HG03103 (cell line): ENCODE data around the gene TAS1R3.
"Not testable (repeated sequence)": the region's sequence is repeated elsewhere in the genome, so short reads cannot be mapped to it uniquely, and the experiment has no call there.

ENCODE experiments used
- ATAC-seq: cut with Tn5 transposase; IDR thresholded peaks from one replicate; pipeline ENCODE4 v1.9.1; 2021; ENCODE audit warnings: low read depth; ENCODE audit not compliant: unreplicated experiment

Gene TAS1R3

DNA sequence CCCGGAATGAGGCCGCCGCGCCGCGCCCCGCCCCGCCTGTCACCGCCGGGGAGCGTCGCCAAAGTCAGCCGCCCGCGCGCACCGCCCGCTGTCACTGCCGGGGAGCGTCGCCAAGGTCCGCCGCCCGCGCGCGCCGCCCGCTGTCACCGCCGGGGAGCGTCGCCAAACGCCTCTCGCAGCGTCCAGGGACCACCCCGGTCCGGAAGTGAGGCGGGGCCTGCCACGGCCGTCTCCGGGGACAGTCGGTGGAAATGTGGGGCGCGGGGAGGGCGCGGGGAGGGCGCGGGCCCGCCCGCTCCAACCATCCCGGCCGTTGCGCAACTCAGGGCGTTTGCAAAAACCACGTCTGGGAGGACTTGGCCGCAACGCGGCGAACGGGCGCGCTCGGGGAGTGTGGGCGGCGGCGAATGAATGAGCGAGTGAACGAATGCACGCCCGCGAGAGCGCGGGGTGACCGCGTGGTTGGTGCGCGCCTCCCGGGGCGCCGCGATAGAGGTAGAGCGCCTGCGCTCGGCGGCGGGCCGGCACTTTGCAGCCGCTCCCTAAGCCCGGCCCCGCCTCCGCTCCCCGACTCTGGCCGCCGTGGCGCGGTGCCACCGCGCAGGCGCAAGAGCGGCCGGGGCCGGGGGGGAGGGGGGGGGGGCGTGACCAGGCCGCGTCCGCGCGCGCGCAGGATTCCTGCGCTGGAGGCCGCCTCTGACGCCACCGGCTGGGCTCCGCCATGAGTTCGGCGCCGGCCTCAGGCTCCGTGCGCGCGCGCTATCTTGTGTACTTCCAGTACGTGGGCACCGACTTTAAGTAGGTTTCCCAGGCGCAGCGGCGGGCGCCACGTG lies 22.9 kb upstream of the TAS1R3 start, which contains the start of the genes ACAP3 and PUSL1:
Gene ACAP3, minus strand, starts transcription at position 8 of the 833 bp plus-strand sequence. CDS start 115 bp downstream, outside the sequence.
Gene PUSL1, plus strand, starts transcription at position 675 of the 833 bp plus-strand sequence. Its CDS starts 47 bp downstream, at position 722.
- peak; percentile 49 for ATAC-seq

DNA sequence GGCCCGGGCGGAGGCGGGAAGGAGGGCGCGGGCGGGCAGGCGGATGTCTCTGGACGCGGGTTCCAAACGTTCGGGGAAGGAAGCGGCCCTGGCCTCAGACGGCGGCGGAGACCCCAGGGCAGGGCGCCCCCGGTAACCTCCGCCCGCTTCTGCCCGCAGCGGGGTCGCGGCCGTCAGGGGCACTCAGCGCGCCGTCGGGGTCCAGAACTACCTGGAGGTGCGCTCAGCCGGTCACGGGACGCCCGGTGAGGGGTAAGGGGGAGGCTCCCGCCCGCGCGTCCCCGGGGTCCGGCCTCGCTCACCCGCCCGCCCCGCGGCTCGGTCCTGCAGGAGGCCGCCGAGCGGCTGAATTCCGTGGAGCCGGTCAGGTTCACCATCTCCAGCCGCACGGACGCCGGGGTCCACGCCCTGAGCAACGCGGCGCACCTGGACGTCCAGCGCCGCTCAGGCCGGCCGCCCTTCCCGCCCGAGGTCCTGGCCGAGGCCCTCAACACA lies 22.3 kb upstream of the TAS1R3 start:
- ATAC-seq, result no peak

DNA sequence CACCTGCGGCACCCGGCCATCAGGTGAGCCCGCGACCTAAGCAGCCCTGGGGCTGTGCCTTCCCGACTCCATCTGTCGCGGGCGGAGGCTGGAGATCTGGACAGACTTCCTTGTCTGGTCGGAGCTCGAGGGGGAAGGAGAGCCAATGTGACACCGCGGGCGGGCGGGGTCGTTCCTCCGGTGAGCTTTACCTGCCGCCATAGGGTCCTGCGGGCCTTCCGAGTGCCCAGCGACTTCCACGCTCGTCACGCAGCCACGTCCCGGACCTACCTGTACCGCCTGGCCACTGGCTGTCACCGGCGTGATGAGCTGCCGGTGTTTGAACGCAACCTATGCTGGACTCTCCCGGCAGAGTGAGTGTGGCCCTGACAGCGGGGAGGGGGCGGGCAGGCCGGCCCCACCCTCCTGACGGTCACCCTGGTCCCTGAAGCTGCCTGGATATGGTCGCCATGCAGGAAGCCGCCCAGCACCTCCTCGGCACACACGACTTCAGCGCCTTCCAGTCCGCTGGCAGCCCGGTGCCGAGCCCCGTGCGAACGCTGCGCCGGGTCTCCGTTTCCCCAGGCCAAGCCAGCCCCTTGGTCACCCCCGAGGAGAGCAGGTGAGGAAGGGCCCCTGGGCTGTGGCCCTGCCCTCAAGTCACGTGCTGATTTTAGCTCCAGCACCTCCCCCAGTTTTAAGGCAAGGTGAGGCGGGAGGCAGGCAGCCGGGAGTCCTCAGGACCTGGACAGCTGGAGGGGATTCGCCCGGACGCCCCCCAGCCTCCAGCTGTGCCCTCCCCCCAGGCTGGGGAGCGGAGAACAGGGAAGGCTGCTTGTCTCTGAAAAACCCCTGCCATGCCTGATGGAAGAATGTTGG lies 21.6 kb upstream of the TAS1R3 start:
- no peak for ATAC-seq

DNA sequence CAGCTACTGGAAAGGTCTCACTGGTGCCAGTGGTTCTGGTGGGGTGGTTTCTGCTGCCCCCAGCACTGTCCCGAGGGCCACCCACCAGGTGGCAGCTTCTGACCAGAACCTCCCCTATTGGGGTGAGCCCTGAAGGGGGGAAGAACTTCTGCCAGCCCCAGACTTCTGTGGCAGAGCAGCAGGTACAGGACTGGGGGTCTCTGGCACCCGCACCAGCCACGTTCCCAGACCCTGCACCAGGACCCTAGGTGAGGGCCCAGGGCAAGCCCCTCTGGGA lies 21.0 kb upstream of the TAS1R3 start:
- no peak for ATAC-seq

DNA sequence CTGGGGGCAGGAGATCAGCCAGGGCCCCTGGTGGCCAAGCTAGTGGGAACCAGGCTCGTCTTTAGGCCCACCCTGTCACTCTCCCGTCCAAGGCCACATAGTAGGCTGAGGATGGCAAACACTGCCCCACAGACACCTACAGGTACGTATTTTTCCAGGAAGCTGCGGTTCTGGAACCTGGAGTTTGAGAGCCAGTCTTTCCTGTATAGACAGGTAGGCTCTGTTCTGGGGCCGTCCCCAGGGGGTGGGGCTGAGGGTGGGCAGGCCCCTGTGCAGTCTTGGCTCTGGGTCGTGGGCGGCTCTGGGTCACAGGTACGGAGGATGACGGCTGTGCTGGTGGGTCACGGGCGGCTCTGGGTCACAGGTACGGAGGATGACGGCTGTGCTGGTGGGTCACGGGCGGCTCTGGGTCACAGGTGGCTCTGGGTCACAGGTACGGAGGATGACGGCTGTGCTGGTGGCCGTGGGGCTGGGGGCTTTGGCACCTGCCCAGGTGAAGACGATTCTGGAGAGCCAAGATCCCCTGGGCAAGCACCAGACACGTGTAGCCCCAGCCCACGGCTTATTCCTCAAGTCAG lies 20.5 kb upstream of the TAS1R3 start:
- ATAC-seq, result no peak

DNA sequence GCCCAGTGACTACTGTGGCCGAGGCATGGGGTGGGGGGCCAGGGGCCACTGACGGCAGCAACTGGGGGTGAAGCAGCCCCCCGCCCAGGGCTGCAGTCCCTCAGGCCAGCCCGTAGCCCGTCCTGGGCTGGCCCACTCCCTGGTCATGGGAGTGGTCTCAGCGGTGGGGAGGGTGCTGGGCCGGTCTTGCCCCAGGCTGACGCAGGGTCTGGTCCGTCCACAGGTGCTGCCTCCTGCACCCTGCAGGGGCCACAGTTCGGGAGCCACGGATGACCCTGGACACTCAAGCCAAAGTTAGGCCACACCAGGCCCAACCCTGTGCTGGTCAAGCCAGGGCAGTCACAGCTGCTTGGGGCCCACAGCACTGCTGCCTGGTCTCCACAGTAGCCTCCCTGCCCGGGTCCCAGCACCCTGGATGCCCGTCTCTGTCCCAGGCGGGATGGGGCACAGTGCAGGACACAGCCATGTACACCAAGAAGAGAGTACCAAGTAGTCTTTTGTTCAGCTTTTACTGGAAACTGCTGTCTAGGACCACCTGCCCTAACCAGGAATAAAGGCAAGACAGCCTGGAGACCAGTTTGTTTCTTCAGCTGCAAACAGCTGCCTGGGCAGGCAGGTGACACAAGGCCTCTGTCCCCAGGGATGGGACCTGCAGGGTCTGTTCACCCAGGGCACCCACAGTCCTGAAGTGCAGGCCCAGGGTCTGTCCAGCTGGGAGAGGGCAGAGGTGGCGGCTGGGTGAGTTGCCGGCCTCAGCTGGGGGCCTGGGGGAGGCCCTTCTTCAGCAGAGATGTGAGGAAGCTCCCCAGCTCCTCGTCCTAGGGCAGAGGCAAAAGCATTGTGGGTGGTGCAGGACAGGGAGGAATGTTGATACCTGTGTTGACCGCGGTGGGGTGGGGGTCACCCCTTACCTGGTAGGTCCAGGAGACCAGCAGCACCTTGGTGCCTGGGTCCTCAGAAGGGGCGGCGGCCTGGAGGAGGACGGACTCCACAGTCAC lies 19.7 kb upstream of the TAS1R3 start:
- no peak for ATAC-seq

DNA sequence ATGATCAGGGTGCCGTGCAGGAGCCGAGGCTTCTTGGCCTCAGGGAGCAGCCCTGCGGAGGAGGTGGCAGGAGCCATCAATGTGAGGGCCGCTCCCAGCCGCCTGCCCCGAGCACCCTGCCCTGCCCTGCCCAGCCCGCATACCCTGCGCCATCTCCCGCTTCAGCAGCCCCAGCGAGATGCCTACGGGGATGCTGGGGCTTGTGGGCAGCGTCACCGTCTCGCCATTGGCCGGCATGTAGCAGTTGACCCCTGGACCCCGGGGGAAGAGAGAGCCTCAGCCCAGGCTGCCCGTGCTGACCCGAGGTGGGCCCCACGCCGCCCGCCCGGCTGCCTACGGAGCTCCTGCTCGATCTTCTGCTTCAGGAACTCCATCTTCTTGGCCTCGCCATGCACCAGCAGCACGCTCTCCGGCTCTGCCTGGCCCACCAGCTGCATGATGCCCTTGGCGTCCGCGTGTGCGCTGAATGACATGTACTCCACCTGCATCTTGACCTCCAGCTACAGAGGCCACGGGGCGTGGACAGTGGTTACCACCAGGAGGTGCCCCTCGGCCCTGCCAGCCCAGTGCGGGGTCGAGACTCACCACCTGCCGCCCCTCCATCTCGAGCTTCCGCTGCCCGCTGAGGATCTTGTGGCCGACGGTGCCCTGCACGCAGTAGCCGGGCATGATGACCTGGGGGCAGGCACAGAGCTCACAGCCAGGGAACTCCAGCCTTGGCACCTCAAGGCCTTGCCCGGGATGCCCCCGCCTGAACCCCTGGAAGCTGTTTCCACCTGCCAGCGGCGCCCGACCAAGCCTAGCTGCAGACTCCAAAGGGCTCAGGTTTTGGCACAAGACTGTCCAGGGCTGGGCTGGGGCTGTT lies 18.4 kb upstream of the TAS1R3 start:
- ATAC-seq, result no peak

DNA sequence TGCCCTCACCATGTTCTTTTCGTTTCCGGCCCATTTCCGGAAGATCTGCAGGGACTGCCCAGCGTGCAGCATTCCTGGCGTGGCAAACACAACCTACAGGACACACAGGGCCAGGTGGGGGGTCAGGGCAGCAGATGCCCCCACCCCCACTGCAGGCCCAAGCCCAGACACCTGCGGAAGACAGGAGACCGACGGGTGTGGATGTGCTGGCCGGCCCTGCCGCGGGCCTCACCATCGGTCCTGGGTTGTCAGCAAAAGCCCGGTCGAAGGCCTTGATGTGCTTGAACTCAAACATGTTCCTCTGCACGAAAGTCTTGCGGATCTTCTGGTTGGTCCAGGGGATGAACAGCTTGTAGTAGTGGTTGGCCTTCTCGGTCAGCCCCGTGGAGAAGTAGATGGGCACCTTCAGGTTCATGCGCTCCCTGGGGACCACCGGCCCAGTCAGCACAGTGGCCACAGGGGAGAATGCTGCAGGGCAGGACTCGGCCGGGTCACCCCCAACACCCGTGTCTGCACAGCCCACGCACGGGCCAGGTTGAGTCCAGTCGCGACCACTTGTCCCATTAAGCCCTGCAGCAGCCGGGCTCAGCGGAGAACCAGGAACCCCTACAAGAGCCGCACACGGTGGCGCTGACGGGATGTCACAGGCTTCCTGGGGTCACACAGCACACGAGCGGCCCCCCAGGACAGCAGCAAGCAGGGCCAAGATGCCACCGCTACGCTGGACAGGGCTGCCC lies 17.4 kb upstream of the TAS1R3 start:
- ATAC-seq, result no peak

DNA sequence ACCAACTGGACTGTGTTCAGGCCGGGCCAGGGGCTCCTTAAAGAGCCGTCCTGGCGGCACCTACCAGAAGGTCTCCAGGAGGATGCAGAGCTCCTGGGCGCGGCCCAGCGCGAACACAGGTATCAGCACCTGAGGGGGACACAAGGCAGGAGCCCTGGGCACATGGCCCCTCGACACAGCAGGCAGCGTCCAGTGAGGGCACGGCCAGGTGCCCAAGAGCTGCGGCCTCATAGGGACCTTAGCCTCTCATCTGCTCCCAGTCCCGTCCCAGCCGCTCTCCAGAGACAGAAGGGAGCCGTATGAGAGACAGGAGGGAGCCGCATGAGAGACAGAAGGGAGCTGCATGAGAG lies 16.9 kb upstream of the TAS1R3 start:
- ATAC-seq, result no peak

DNA sequence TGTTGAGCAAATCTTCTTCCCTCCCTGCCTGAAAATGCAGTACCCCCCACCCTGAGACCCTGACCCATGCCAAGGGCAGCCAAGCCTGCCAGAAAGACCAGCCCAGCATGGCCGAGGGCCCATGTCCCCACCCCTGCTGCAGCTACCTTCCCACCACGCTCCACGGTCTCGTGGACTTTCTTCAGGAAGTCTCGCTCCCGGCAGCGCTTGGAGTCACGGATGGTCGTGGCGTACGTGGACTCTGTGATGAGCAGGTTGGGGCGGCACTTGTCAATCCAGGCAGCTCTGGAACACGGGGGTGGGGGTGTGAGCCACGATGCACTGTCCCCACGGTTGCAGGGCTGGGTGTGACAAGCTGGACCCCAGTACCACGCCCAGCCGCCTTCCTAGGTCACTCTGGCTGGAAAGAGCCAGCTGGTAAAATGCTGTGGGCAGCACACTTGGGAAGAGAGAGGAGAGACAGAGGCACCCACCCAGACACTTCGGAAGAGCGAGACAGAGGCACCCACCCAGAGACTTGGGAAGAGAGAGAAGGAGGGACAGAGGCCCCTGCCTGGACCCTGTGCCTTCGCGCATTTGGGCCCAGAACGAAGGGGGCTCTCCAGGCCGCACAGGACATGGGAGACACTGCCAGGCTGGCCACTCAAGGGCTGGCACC lies 16.3 kb upstream of the TAS1R3 start:
- ATAC-seq, result no peak

DNA sequence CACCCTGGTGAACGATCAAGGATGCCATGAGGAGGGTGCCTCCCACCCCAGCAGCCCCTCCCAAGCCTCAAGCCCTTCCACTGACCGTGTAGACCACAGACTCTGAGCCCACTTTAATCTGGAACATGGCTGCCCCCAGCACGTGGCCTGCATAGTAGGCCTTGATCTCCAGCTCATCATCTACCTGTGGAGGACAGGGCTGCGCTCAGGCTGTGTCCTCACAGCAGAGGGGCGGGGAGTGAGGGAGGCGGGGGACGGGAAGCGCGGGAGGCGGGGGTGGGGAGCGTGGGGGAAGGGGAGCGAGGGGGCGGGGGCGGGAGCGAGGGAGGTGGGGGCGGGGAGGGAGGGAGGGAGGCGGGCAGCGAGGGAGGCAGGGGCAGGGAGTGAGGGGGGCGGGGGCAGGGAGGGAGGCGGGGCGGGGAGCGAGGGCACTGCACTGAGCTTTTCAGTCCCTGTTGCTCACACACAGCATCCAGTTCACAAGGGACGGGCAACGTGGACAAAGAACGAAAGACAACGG lies 15.6 kb upstream of the TAS1R3 start:
- no peak for ATAC-seq

DNA sequence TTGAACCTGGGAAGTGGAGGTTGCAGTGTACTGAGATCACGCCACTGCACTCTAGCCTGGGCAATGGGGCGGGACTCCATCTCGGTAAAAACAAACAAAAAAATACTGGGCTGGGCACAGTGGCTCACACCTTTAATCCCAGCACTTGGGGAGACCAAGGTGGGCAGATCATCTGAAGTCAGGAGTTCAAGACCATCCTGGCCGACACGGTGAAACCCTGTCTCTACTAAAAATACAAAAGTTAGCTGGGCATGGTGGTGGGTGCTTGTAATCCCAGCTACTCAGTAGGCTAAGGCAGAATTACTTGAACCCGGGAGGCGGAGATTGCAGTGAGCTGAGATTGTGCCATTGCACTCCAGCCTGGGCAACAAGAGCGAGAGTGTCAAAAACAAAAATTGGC lies 14.9 kb upstream of the TAS1R3 start:
- not testable (repeated sequence) for ATAC-seq

DNA sequence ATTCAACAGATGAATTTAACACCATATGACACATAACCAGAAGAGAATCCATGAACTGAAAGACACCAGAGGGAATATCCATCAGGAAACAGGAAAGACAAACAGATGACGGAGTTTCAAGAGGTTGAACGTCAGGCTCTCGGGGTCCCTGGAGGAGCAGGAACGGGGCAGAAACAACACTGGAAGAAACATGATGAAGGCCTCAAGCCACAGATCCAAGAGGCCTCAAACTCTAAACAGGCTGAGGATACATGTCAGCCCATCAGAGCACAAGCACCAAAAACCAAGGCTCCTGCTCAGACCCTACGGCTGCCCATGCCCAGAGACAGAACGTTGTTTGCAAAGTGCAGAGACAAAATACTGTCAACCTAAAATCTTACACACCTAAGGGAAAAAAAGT lies 13.7 kb upstream of the TAS1R3 start:
- ATAC-seq, result no peak

DNA sequence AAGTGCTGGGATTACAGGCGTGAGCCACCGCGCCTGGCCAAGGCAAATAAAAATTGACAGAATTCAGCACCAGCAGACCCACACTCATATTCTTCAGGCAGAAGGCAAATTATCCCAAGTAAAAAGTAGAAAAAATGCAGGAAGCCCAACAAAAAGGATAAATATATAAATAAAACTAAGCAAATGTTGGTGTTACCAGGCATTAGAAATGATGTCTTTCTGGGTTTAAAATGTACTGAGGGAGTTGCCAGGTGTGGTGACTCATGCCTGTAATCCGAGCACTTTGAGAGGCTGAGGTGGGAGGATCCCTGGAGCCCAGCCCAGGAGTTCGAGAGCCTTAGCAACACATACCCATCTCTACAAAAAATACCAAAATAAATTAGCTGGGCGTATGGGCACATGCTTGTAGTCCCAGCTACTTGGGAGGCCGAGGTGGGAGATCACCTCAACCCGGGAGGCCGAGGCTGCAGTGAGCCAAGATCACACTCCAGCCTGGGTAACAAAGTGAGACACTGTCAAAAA lies 12.9 kb upstream of the TAS1R3 start:
- no peak for ATAC-seq

DNA sequence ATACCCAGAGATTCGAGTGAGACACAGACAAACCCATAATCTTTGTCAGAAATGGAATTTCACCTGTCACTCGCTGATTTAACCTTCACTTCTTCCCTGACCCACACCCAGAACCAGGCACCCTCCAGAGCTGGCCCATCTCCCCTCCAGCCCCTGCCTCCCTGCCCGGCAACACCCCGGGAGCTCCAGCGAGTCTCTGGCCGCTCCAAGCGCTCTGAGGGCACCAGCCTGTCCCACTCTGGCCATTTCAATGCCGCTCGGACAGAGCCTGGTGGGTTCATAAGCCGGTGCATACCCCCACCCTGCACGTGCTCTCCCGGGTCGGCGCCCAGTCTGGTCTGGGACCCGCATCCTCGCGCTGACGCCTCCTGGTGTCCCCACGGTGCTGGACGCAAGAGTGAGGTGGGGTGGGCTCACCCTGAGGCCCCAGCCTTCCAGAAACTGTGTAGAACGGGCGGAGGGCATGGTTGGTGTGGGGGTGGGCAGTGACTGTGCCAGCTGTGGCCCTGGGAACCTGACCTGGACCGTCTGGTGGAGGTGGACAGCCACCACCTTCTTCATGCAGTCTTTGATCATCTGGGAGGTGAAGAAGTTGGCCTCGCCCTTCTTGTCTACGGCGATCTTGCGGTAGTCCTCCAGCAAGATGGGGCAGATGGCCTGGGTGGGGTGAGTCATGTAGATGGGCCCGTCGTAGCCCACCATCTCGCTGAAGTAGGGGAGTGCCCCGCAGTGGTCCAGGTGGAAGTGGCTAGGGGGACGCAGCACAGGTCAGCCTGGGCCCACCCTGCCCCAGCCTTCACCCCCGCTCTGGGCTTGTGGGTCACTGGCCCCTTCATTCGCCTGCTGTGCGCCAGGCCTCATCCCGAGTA lies 12.1 kb upstream of the TAS1R3 start:
- no peak for ATAC-seq

DNA sequence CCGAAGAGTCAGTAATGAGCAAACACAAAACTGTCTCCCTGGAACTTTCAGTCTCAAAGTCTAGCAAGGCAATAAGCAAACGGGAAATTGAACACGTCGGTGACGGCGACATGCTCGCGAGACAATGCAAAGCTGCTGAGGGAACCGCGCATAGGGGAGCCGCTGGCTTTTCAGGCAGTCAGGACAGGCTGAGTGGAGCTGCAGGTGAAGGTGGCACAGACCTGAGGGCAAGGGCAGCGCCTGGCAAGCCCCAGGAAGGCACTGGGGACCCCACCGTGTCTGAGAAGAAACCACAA lies 11.5 kb upstream of the TAS1R3 start:
- ATAC-seq, result no peak
